A673 (cell line): ENCODE results near the gene ENO3. TPM values are rescaled to one million over a fixed set of nuclear protein-coding genes. Genes with fewer than 3 reads are reported as not detected.
A peak's percentile ranks its signal among the peaks of the same experiment; 100 is the strongest.

Experiments
- BruUV-seq: library from RNA; stranded (reverse); fragments of 400-500 nt; replicated peaks from 2 replicates; lab custom pipeline; 2021; lab: Mats Ljungman, UMichigan
- CTCF ChIA-PET: fragments of 300-600 bp; sonication (Branson Sonifier 250); formaldehyde crosslinking; loops from one replicate; lab custom pipeline; 2022; ENCODE audit warnings: antibody characterized with exemption; lab: Charles Lee
- POLR2A ChIA-PET: fragments of 300-600 bp; sonication (Branson Sonifier 250); formaldehyde crosslinking; loops from one replicate; lab custom pipeline; 2022; ENCODE audit warnings: antibody characterized with exemption; ENCODE audit not compliant: low non-redundant PET; lab: Charles Lee
- DNase-seq: peaks from one replicate; pipeline ENCODE4 v3.0.0-alpha.2; 2015; ENCODE audit warnings: low spot score
- H3K27ac ChIP-seq: fragments of 200-600 bp; sonication (generic); 2 replicates; pipeline ENCODE4 v1.5.1; 2016; ENCODE audit warnings: mixed run types, low read depth, mild to moderate bottlenecking, mixed read lengths, antibody characterized with exemption, low read length; ENCODE audit not compliant: poor library complexity, severe bottlenecking
- H3K27me3 ChIP-seq: fragments of 200-600 bp; sonication (generic); replicated peaks from 2 replicates; pipeline ENCODE4 v1.6.1; 2017; ENCODE audit warnings: mixed run types, low read depth, mild to moderate bottlenecking, mixed read lengths, antibody characterized with exemption, low read length; ENCODE audit not compliant: insufficient read depth, poor library complexity
- H3K36me3 ChIP-seq: fragments of 200-600 bp; sonication (generic); 2 replicates; pipeline ENCODE4 v1.6.1; 2016; ENCODE audit warnings: mixed run types, mild to moderate bottlenecking, mixed read lengths, antibody characterized with exemption, low read length; ENCODE audit not compliant: insufficient read depth, poor library complexity, severe bottlenecking
- H3K4me1 ChIP-seq: fragments of 200-600 bp; sonication (generic); 2 replicates; pipeline ENCODE4 v1.6.1; 2017; ENCODE audit warnings: mixed run types, mild to moderate bottlenecking, mixed read lengths, antibody characterized with exemption, low read length; ENCODE audit not compliant: insufficient read depth, poor library complexity, severe bottlenecking
- H3K4me3 ChIP-seq: fragments of 200-600 bp; sonication (generic); 2 replicates; pipeline ENCODE4 v1.5.1; 2016; ENCODE audit warnings: low read depth, mixed run types, mild to moderate bottlenecking, mixed read lengths, low read length; ENCODE audit not compliant: poor library complexity, severe bottlenecking
- H3K9me3 ChIP-seq: fragments of 200-600 bp; sonication (generic); 2 replicates; pipeline ENCODE4 v1.6.1; 2016; ENCODE audit warnings: mixed run types, low read depth, mild to moderate bottlenecking, mixed read lengths, antibody characterized with exemption, low read length; ENCODE audit not compliant: poor library complexity, severe bottlenecking
- EZH2 ChIP-seq: fragments of 200-600 bp; sonication (generic); IDR thresholded peaks from 2 replicates; pipeline ENCODE4 v1.6.1; 2017; ENCODE audit warnings: borderline replicate concordance, low read depth, mild to moderate bottlenecking, mixed read lengths, antibody characterized with exemption, low read length; ENCODE audit not compliant: poor library complexity, severe bottlenecking
- intact Hi-C: fragments of 100-400 bp; cut with micrococcal nuclease; formaldehyde crosslinking; loops from one replicate; pipeline ENCODE4 v1.10.0; 2022; ENCODE audit not compliant: unreplicated experiment
- total RNA-seq: library from RNA; stranded (reverse); gene quantifications from 2 replicates; pipeline ENCODE4 v1.2.3, GENCODE V29; 2021
- TF ChIP-seq, protein P1 (sequence below): fragments of 300-800, 200-600 bp; sonication (generic); conservative IDR thresholded peaks from 2 replicates; pipeline ENCODE4 v1.5.1; 2017; ENCODE audit warnings: low read depth, mild to moderate bottlenecking, antibody characterized with exemption, low read length, moderate library complexity, mixed read lengths

The ENO3 gene
- total RNA-seq, 1 experiment from 2014 or later = 12.3 TPM

DNA sequence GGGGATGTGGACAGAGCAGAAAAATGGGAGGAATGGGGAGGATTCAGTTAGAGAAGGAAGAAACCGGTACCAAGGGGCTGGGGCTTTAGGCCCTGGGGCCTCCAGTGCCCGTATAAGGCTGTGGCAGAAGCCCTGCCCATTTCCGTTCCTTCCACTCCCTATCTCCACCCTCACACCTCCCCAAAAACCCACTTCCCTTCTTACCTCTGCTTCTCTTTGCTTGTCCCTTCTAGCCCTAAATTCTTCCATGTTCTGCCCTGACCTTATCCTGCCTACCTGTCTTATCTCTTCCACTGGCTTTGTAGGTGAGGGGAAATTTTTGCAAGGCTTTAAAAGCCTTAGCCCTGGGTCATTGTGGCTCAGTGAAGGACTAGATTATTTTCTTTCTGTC, 6.8 kb upstream of the ENO3 start:
- Histone ChIP-seq H3K4me3 (no peak overlapping the region), H3K27ac (peak overlapping the region; percentile 99), H3K4me1 (peaks cover 35% of the 10 kb centered on the region), H3K36me3 (peaks cover 41% of the 10 kb centered on the region), H3K27me3 (no peaks in the 10 kb centered on the region), H3K9me3 (no peaks in the 10 kb centered on the region)
- POLR2A ChIA-PET = interaction anchor here (1.0 kb wide), 1 partner anchor 23 kb away, joined by 4 read pairs; no protein-coding TSS in a partner anchor
- TF ChIP-seq EZH2 = no peak
- TF ChIP-seq, protein P1, sequence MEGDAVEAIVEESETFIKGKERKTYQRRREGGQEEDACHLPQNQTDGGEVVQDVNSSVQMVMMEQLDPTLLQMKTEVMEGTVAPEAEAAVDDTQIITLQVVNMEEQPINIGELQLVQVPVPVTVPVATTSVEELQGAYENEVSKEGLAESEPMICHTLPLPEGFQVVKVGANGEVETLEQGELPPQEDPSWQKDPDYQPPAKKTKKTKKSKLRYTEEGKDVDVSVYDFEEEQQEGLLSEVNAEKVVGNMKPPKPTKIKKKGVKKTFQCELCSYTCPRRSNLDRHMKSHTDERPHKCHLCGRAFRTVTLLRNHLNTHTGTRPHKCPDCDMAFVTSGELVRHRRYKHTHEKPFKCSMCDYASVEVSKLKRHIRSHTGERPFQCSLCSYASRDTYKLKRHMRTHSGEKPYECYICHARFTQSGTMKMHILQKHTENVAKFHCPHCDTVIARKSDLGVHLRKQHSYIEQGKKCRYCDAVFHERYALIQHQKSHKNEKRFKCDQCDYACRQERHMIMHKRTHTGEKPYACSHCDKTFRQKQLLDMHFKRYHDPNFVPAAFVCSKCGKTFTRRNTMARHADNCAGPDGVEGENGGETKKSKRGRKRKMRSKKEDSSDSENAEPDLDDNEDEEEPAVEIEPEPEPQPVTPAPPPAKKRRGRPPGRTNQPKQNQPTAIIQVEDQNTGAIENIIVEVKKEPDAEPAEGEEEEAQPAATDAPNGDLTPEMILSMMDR = no peak
- BruUV-seq = no TSS peak
- DNase-seq = no peak
- CTCF ChIA-PET = no interaction called here
- intact Hi-C loops = no loop called here

DNA sequence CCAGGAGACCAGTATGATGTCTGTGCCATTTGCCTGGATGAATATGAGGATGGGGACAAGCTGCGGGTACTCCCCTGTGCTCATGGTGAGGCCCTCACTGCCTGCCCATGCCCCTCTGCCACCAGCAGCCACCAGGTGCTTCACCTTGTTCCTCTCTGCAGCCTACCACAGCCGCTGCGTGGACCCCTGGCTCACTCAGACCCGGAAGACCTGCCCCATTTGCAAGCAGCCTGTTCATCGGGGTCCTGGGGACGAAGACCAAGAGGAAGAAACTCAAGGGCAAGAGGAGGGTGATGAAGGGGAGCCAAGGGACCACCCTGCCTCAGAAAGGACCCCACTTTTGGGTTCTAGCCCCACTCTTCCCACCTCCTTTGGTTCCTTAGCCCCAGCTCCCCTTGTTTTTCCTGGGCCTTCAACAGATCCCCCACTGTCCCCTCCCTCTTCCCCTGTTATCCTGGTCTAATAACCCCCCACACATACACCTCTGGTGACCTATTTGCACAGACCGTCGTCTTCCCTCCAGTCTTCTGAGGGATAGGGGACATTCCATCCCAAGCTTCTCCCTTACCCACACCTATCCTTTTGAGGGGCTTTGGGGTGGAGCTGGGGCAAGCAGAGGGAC, 6.3 kb upstream of the ENO3 start:
- Histone ChIP-seq H3K36me3 (peaks cover 41% of the 10 kb centered on the region), H3K9me3 (no peaks in the 10 kb centered on the region), H3K27me3 (no peaks in the 10 kb centered on the region), H3K4me1 (peaks cover 35% of the 10 kb centered on the region), H3K27ac (peak overlapping the region; percentile 99), H3K4me3 (no peak overlapping the region)
- POLR2A ChIA-PET = interaction anchor here (1.0 kb wide), 1 partner anchor 22 kb away, joined by 4 read pairs; no protein-coding TSS in a partner anchor
- no peak for DNase-seq
- TF ChIP-seq, protein P1 = no peak
- no peak for TF ChIP-seq EZH2
- intact Hi-C loops = no loop called here
- CTCF ChIA-PET = no interaction called here
- no TSS peak for BruUV-seq

GRCh38 chr17:4945176-4945943, 5.6 kb upstream of the ENO3 start:
- H3K9me3 ChIP-seq = no peaks in the 10 kb centered on the region
- H3K4me3 ChIP-seq = peak overlapping the region; percentile 100
- ChIA-PET CTCF (no interaction called here), POLR2A (no interaction called here)
- intact Hi-C loops = no loop called here
- BruUV-seq = no TSS peak
- H3K36me3 ChIP-seq = peaks cover 41% of the 10 kb centered on the region
- peak overlapping the region; percentile 99 for H3K27ac ChIP-seq
- H3K4me1 ChIP-seq = peaks cover 38% of the 10 kb centered on the region
- H3K27me3 ChIP-seq = no peaks in the 10 kb centered on the region
- DNase-seq = peak; percentile 73
- no peak for TF ChIP-seq EZH2
- TF ChIP-seq, protein P1 = no peak
